ENCODE data around the gene SPATS2. TPM values are rescaled to one million over a fixed set of nuclear protein-coding genes. Genes with fewer than 3 reads are reported as not detected.
"Not testable (repeated sequence)": the region's sequence is repeated elsewhere in the genome, so short reads cannot be mapped to it uniquely, and the experiment has no call there.

SPATS2 gene
- total RNA-seq, 1 donor from 2014 or later: 14.8 TPM

GRCh38 chr12:49529414-49529813 is 162.2 kb downstream of the SPATS2 start:
- intact Hi-C loops (cut with DNase I): no loop called here
- no peak for ATAC-seq

GRCh38 chr12:49531745-49532144 is 164.5 kb downstream of the SPATS2 start:
- no peak for DNase-seq (ENCODE audit: low spot score)
- intact Hi-C loops (cut with DNase I): no loop called here
- no peak for ATAC-seq

More at GRCh38 chr12:49529414-49529813, 162.2 kb downstream of the SPATS2 start:
- DNase-seq (ENCODE audit: low spot score): no peak

- intact Hi-C loops (cut with DNase I): no loop called here
- ATAC-seq (no peak), DNase-seq (ENCODE audit: low spot score) (peak; percentile 27)
Measured at GRCh38 chr12:49533331-49533730, 166.1 kb downstream of the SPATS2 start.

GRCh38 chr12:49534122-49534521 is 166.9 kb downstream of the SPATS2 start:
- DNase-seq (ENCODE audit: low spot score): peak; percentile 23
- intact Hi-C loops (cut with DNase I): not testable (repeated sequence)

DNA sequence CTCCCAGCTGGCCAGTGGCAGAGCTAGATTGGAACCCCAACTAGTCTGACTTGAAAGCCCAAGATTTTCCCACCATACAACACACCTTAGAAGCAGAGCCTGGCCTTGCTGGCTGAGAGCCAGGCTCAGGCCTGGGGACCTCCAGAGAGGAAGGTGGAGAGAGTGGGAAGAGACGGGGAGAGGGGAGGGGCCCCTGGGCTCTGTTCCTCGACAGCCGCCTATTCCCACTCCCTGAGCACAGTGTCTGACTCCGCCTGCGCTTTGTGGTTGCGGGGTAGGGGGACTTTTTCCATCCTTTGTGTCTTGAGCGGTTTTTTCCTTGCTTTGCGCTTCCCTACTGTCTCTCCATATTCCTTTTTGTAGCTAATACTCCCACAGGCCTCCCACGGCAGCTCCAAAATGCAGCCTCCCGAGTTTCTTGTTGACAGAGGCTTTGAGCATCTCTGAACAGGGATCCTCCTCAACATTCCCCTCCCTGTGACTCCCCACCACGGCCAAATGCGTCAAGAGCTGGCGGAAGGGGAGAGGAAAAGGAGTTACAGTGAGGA is 167.5 kb downstream of the SPATS2 start:
- ATAC-seq: no peak
- peak; percentile 41 for DNase-seq (ENCODE audit: low spot score)
- intact Hi-C loops (cut with DNase I): no loop called here

More at GRCh38 chr12:49534122-49534521, 166.9 kb downstream of the SPATS2 start:
- not testable (repeated sequence) for ATAC-seq

GRCh38 chr12:49535921-49536525 is 168.8 kb downstream of the SPATS2 start:
- no peak for DNase-seq (ENCODE audit: low spot score)
- intact Hi-C loops (cut with DNase I): no loop called here
- no peak for ATAC-seq

- intact Hi-C loops (cut with DNase I): no loop called here
- ATAC-seq (no peak), DNase-seq (ENCODE audit: low spot score) (no peak)
Measured at GRCh38 chr12:49536526-49537071, 169.3 kb downstream of the SPATS2 start.

DNA sequence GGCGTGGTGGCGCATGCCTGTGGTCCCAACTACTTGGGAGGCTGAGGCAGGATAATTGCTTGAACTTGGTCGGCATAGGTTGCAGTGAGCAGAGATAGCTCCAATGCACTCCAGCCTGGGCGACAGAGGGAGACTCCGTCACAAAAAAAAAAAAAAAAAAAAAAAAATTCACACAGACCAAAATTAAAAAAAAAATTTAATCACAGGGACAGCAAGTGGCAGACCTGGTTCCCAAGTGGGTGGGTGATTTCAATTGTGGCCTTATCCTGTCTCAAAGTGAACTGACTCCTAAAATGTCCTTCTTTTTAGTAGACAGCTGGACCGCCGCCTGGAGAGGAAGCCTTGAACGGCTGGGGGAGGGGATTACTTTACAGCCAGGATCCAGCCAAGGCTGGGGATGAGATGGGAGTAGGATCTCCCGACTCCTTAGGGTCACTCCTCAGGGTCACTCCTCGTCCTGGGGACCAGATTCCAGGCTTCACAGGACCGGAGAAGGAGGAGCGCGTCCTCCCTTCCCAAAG is 170.0 kb downstream of the SPATS2 start:
- intact Hi-C loops (cut with DNase I): no loop called here
- no peak for ATAC-seq
- peak; percentile 58 for DNase-seq (ENCODE audit: low spot score)

GRCh38 chr12:49537752-49538509 is 170.7 kb downstream of the SPATS2 start:
- intact Hi-C loops (cut with DNase I): no loop called here
- ATAC-seq (no peak), DNase-seq (ENCODE audit: low spot score) (peak; percentile 58)

DNA sequence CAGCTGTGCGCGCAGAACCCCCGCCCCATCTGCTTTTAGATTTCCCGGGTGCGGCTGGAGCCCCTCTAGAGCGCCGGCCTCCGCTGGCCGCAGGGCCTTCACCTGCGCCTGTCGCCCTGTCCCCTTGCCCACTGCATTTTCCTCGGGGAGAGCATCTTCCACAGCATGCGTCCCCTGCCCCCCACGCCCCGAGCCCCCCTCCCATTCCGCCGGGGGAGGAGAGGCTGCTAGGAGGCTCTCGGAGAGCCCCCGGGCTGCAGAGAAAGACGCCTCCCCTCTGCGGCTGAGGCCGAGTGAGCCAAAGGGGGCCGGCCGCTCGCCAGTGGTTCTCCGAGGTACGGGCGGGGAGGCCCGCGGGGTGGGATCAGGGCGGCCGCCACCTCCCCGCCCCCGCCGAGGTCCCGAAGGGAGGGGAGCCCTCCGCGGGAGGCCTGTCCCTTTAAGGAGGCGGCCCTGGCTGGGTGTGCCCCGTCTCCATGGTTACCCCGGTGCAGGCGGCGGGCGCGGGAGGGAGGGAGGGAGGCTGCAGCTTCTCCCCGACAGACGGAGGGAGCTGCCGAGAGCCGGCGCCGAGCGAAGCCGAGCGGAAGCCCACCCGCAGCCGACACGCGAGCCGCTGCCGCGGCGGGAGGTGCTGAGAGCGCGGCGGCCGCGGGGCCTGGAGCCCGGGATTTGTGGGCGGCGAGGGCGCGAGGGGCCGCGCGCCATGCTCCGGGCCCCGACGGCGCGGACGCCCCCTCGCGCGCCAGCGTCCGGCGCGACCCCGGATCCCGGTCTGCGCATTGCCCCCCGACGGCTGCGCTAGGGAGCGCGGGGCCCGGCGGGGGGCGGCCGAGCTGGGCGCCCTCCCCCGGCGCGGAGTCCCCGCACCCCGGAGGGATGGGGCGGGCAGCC is 171.5 kb downstream of the SPATS2 start, which contains the start of gene KCNH3:
KCNH3 (plus strand) TSS at position 521 of the 894 bp plus-strand sequence. CDS start 387 bp downstream, outside the sequence.
- peak; percentile 86 for DNase-seq (ENCODE audit: low spot score)
- intact Hi-C loops (cut with DNase I): no loop called here
- peak; percentile 81 for ATAC-seq

DNA sequence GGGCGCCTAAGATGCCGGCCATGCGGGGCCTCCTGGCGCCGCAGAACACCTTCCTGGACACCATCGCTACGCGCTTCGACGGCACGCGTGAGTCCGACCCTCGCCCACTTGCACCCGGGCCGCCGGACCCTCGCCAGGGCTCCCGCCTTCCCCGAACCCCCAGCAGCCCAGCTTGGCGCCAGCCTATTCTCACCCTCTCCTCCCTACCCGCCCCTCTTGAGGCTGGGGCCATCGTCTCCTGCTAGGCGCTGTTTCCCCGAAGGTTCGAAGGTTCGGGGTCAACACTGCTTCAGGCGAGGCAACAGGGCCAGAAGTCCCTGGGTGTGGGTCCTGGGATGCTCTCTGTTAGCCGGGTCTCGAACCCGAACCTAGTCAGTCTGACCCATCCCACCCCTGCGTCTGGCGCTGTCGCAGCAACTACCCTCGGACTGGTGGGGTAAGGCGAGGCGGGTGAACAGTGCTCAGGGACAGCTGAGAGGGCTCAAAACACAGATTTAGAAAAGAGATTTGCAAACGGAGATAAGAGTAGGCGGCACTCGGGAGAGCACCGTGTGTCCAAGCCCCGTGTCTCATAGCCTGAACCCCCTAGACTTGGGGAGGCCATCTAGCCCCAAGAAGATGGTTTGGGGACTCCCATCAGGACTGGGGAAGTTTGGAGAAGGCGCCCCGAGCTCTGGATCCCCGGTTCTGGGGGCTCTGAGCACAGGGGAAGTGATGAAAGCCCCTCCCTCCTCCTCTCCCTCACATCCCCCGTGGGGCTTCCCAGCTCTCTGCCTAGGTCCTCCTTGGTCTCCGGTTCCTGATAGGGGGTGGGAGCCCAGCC is 172.4 kb downstream of the SPATS2 start:
- intact Hi-C loops (cut with DNase I): no loop called here
- ATAC-seq (no peak), DNase-seq (ENCODE audit: low spot score) (peak; percentile 51)

GRCh38 chr12:49540229-49541139 is 173.2 kb downstream of the SPATS2 start:
- ATAC-seq (no peak), DNase-seq (ENCODE audit: low spot score) (peak; percentile 31)
- intact Hi-C loops (cut with DNase I): no loop called here

- intact Hi-C loops (cut with DNase I): no loop called here
- ATAC-seq: no peak
- peak; percentile 44 for DNase-seq (ENCODE audit: low spot score)
Measured at GRCh38 chr12:49541140-49541861, 174.0 kb downstream of the SPATS2 start.

- intact Hi-C loops (cut with DNase I): no loop called here
- ATAC-seq (no peak), DNase-seq (ENCODE audit: low spot score) (peak; percentile 30)
Measured at GRCh38 chr12:49541911-49542505, 174.7 kb downstream of the SPATS2 start.

DNA sequence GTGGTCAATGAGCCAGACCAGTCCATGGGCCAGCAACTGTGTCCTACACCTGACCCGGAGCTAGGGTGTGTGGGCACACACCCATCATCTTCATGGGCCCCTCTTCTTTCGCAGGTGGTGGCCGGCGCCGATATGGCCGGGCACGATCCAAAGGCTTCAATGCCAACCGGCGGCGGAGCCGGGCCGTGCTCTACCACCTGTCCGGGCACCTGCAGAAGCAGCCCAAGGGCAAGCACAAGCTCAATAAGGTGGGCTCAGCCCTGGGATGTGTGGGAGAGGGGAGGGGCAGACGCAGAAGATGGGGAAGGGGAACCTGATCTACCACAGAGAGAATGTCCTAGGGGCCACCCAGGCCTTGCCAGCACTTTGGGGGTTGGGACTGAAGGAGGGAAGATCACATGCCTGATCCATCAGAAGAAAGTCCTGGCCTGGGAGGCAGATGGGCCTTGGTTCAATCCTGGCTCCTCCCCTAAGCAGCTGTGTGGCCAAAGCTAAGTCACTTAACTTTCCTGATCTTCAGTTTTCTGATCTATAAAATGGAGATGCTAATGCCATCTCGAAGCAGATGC is 175.4 kb downstream of the SPATS2 start:
- DNase-seq (ENCODE audit: low spot score) (no peak), ATAC-seq (no peak)
- intact Hi-C loops (cut with DNase I): no loop called here
